Fibroblast of the aortic adventitia (primary cell): ENCODE data around the gene TMEM176A. TPM values are rescaled to one million over a fixed set of nuclear protein-coding genes. Genes with fewer than 3 reads are reported as not detected.
A peak's percentile ranks its signal among the peaks of the same experiment; 100 is the strongest.

Source experiments
- DNase-seq: peaks from one replicate; pipeline ENCODE4 v3.0.0-alpha.2; 2010; ENCODE audit warnings: low read depth
- H3K4me3 ChIP-seq: 2 replicates; pipeline ENCODE4 v1.5.1; 2011; ENCODE audit warnings: low read depth, mild to moderate bottlenecking, control low read depth, low read length, moderate library complexity
- total RNA-seq: library from RNA; depleted of rRNA; stranded (reverse); fragments of >200 nt; gene quantifications from 2 replicates; pipeline ENCODE4 v1.2.3, GENCODE V29; 2012; ENCODE audit warnings: low replicate concordance
- TF ChIP-seq, protein P1 (sequence below): IDR thresholded peaks from 2 replicates; pipeline ENCODE4 v1.5.1; 2011; ENCODE audit warnings: mild to moderate bottlenecking, low read length, control low read depth, inconsistent platforms; ENCODE audit not compliant: insufficient read depth

The TMEM176A gene
- total RNA-seq, 1 donor, result not detected

- no peak overlapping the region for H3K4me3 ChIP-seq
- DNase-seq, result no peak
- TF ChIP-seq, protein P1, sequence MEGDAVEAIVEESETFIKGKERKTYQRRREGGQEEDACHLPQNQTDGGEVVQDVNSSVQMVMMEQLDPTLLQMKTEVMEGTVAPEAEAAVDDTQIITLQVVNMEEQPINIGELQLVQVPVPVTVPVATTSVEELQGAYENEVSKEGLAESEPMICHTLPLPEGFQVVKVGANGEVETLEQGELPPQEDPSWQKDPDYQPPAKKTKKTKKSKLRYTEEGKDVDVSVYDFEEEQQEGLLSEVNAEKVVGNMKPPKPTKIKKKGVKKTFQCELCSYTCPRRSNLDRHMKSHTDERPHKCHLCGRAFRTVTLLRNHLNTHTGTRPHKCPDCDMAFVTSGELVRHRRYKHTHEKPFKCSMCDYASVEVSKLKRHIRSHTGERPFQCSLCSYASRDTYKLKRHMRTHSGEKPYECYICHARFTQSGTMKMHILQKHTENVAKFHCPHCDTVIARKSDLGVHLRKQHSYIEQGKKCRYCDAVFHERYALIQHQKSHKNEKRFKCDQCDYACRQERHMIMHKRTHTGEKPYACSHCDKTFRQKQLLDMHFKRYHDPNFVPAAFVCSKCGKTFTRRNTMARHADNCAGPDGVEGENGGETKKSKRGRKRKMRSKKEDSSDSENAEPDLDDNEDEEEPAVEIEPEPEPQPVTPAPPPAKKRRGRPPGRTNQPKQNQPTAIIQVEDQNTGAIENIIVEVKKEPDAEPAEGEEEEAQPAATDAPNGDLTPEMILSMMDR, result no peak
Measured at GRCh38 chr7:150787321-150788281, 13.0 kb upstream of the TMEM176A start.

GRCh38 chr7:150788474-150789269 is 11.9 kb upstream of the TMEM176A start:
- H3K4me3 ChIP-seq, result no peak overlapping the region
- peak; percentile 2 for DNase-seq
- TF ChIP-seq, protein P1, result no peak

DNA sequence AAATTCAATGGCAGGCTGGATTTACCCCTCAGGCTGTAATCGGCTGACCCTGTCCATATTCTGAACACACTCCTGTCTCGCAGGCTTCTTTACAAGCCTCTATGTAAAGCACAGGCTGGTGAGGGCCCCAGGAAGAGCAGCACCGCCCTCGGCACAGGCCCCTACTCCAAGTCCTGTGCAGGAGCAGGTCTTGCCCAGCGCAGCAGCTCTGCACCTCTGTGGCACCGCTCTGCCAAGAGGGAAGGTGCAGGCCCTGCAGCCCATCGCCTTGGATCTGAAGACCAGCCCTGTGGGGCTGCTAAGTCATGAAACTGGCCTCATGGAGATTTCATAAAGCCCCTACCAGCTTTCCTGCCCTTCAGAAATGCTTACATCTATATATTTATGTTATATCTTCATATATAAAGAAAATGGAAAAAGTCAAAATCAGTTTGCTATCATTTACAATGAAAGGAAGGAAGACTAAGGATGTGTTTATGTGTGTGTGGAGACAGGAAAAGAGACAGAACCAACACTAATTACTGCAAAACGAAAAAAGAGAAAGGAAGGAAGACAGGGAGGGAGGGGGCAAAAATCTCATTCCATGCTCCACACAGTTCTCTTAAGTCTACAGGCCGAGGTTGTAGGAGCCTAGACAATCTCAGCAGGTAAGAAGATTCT is 10.0 kb upstream of the TMEM176A start:
- TF ChIP-seq, protein P1, result no peak
- DNase-seq, result no peak
- H3K4me3 ChIP-seq, result no peak overlapping the region

DNA sequence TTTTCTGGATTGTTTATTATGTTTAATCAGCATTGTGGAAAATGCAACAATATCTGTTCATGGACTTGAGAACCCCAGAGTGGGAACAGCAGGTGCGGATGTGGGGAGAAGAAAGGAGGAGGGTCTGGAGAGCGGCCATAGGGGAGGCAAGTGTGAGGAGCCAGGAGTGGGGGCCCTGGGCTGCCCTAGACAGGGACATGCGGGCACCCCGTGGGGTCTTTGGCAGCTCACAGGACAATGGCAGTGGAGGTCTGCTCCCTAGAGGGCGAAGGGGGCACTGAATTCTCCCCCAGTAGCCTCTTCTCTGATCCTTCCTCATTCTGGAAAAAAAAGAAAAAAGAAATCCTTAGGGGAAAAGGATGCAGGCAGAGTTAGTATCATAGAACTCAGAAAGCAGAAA is 9.3 kb upstream of the TMEM176A start:
- no peak overlapping the region for H3K4me3 ChIP-seq
- TF ChIP-seq, protein P1, result no peak
- no peak for DNase-seq

DNA sequence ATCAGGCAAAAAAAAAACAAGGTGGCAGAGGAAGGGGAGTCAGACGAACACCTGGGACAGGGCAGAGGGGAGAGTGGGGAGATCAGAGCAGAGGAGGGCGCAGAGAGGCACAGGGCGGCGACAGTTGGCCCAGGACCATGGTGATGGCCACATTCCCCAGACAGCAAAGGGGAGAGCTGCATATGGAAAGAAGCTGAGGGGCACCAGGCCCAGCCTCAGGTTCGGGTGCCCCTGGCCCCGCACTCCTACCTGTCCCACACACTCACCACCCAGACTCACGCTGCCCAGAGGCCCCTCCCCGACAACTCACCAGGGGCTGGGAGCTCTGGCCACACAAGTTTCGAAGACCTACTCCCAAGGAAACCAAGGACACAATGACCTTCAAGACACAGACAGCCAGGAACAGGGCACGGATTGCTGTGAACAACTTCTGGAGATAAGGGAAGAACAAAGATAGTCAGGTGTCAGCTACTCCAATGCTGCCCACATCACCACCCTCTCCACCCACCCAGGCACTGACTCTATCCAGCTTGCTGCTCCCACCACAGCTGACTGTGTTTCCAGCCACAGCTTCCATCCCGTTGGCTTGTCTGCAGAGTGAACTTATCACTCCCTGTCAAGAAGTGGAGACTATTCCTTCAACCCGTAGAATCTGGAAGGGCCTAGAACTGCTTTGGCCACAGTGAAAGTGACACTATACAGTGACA is 8.7 kb upstream of the TMEM176A start:
- H3K4me3 ChIP-seq, result no peak overlapping the region
- TF ChIP-seq, protein P1, result no peak
- DNase-seq, result no peak
